DMS 273 (cell line): ENCODE data around the gene PTPRG.

Experiments used
- DNase-seq: peaks from one replicate; lab custom pipeline; 2025; ENCODE audit not compliant: unreplicated experiment; lab: John Stamatoyannopoulos, UW

PTPRG gene

DNA sequence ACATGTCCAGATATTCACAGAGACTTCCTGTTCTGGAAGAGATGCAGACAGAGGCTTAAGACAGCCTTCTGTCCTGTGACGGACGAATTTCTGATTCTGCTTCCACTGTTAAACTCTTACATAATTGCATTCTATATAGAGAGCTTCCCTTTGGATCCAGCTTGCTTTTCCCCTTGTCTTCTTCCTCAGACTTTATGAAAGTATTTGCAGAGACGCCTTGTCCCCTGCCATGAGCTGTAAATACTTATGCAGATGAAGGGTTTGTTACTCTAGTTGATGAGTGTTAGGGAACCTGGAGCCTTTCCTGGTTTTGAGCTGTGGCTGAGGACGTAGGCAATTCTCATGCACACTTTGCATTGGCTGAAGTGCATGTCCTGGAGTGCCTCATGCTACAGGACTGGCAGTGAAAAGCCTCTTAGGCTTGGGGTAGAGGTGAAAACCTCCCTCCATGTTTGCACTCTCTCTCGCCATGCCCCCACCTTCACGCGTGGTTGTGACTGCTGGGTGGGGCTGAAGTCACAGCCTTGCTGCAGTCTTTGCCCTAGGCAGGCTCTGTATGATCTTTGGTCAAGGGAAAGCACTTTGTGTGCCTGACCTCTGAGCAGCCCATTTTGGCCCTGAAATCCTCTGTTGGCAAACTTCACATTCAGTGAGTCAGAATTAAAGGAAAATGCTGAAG lies 286.6 kb downstream of the PTPRG start:
- DNase-seq = no peak

DNA sequence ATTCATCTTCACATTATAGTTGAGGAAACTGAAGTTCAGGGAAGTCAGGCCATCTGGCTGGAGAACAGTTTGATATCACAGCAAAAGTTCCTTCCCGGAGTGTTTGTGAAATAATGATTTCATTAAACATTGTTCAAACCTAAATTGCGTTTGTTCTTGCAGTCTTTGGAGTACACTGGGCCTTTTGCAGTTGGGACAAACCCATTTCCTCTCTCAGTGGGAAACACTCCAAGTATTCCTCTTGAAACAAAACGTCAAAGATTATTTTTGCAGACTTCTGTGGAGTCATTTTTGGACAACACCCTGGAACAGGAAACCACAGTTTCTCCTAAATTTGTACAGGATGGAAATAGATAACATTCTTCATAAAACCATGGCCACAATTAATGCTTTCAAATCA lies 287.5 kb downstream of the PTPRG start:
- DNase-seq = no peak

DNA sequence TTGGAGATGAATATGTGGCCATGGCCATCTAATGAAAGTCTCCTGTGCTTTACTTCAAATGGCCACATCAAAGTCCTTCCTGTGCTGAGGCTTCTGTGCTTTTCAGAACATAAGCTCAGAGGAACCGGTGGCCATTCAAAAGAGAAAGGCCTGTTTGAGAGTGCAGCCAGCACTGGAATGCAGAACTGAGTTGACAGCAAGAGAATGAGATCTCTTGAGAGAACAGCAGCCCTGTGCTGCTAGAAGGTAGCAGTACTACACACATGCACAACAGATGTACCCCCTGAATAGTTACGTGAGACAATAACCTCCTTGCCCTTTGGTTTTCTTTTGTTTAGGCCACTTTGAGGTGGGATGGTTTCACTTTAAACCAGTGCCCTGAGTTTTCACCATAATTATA lies 292.5 kb downstream of the PTPRG start:
- no peak for DNase-seq

DNA sequence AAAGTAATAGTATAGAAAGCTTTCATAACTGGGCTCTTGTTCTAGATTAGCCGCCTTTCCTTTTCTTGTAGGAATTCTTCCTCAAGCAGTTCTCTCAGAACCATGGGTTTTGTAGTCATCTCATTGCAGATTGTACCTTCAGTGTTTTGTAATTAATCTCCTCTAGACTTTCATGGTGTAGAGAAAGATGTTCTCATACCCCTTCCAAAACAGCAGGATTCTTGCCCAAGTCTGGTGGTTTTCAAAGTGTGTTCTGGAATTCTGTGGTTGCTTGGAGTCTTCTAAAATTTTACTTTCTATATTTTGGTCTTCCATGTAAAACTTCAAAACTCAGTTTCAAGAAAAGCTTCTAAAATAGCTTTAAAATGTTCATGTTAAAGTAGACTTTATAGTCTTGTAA lies 293.8 kb downstream of the PTPRG start:
- no peak for DNase-seq

DNA sequence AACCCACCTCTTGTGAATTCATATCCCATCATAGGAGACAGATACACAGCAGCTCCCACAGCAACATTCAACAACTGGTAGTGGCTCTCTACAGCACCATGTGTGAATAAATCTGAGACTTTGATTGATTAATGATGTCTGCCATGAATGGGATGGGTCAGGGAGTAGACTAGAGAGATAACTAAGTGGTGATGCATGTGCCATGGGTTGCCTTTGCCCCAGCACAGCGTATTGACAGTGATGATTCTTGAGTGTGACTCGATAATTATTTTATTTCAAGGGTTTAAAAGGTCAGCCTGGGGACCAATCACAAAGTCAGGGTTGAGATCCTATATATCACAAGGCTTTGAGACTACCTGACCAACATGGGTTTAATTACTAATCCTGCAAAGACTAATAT lies 295.9 kb downstream of the PTPRG start:
- no peak for DNase-seq

DNA sequence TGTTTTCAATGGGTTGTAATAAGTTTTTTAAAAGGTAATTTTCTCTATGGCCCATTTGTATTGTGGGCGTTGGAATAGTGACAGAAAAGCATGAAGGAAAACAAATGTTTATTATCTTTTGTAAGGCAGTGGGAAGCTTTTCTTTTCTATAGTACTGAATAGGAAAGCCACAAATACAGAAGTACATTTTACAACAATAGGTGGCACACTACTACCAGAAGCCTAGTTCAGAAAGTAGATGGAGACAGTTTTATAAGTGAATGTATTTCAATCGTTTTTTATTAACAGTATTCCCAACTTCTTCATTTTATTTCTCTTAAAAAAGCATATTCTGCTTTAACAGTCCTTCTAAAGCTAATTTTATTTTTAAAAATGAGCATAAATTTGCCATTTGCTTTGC lies 296.7 kb downstream of the PTPRG start:
- DNase-seq = peak; percentile 11

DNA sequence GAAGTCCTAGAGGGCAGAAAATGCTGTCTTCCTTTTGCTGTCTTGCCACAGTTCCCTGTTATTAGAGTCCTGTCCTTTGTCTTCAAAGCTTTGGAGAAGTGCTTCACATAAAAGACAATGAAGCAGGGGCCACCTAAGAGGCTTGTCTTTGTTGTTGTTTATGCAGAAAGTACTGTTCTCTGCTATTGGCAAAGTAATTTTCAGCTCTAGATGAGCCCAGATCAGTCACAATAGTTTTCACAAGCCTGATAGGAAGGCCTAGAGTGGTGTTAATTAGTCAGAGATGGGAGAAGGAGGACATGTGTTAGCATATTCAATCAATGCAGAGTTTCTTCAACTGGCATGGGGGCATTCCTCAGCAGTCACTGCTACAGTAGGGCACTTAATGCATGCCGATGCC lies 300.0 kb downstream of the PTPRG start:
- no peak for DNase-seq

DNA sequence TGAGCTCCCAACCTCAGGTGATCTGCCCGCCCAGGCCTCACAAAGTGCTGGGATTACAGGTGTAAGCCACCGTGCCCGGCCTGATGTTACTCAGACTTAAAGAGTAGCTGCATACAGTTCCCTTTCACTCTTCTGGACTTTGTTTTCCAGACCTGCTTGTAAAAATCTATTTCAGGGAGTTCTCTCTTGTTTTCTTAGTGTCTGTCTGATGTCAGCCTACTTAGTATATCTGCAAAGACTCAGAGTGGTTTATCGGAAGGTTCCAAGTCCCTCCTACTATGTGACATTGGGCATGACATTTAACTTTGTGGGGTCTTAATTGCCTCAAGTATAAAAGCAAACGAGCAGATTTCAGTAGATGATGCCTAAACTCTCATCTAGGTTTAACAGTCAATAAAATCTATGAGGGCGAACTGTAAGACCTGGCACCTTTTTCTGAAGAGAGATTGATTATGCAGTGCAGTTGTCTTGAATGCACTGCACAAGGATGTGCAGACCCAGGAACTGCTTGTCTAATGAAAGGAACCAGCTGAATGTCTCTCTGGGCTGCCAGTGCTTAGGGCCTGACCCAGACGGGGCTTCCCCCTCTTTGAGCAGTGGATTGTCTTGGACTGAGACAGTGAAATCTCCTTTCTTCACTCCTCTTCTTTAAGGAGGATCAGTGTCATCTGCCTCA lies 301.4 kb downstream of the PTPRG start:
- DNase-seq = no peak

DNA sequence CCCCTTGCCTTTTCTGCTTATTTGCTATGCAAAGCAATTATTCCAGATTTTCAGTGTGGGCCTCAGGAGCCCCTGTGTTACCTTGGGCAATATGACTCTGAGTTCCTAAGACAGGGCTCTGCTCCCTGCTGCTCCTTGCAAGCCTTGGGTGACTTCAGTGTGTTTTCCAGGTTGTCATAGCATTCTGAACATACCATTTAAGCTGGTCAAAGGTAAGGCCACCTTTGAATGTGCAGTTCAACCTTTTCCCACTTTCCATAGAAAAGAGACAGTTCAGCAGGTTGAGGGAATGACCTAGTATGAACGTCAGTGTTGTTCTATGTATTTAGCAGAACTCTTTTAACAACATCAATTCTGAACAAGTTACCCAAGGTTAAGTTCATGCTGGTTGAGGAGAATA lies 302.2 kb downstream of the PTPRG start:
- DNase-seq = no peak

DNA sequence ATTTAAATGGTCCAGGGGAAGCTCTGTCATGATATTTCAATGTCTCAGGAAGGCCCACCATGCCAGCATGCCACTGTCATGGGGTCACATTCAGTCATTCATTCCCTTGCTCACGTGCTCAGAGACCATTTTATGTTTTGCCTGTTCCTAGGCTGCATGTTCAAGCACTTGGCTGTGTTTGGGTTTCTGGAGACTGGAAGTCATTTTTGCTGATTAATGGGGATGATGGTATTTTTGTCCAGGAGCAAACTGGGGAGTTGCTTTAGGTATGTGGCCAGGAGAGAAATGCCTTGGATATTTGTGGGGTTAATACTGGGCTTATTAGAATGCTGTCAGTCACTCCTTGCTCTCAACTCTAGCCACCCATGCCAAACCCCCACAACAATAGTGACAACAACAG lies 303.5 kb downstream of the PTPRG start:
- DNase-seq = no peak

DNA sequence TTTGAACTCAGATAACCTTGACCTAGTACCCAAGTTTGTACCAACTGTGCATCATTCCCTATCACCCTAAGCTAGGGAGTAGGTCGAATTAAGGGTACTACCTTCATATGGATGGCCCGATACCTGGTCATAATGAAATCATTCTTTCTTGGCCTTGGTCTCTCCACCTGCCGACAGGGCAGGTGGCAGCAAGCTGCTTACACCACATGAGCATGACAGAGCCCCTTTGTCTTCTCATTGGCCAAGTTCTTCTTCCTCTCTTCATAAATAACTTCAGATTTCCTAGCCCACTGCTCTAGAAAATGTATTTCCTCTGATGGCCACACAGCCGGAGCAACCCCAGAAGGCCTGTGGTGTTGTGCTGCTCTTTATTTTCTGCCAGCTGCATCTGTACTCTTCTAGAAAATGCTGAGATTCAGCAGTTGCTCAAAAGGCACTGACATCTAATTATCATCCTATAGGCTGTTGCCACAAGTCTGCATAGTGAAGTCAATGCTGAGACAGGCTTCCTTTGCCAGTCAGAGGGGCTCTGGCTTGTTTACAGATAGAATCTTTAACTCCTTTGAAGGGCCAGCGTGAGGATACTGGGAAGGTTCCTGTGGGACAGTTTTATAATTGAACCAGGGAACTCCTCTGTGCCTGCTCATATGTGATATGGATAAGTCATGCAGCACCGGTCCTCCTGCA lies 304.2 kb downstream of the PTPRG start:
- DNase-seq = no peak

DNA sequence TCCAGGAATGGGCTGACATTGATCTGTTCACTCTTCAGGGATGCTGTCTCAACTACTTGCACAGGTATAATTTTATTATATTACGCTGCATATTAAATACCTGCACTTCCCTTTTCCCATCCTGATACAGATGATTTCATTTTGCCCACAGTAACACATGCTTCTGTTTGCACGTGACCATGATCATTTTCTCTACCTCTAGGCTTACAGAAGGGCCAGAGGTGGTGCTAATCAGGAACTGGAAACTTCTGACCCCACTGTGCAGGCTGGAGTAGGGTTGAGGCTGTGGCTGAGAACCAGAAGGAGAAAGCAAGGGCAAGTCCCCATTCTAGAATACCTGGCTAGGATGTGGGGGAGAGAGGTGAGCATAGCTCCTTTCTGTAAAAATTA lies 304.8 kb downstream of the PTPRG start:
- DNase-seq = no peak

DNA sequence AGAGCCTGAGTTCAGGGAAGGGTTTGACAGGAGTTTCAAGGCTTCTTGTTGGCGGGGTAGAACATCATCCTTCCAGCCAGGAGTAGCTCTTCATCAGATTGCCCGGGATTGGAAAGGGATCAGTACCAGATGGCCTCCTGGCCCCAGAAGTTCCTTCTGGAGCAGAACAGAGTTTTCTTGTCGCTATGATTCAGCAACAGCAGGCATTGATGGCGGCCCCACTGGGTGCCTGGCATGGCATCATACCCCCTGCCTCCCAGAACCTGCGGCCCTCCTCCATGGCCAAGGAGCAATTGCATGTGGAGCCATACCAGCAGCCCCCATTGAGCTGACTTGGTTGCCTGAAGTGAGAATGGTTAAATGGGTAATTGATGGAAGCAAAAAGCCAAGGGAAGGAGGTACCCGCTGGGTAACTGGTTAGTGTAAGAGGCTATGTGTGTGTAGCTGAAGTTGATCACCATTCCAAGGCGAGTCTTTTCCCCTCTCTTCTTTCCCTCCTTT lies 305.6 kb downstream of the PTPRG start:
- no peak for DNase-seq

DNA sequence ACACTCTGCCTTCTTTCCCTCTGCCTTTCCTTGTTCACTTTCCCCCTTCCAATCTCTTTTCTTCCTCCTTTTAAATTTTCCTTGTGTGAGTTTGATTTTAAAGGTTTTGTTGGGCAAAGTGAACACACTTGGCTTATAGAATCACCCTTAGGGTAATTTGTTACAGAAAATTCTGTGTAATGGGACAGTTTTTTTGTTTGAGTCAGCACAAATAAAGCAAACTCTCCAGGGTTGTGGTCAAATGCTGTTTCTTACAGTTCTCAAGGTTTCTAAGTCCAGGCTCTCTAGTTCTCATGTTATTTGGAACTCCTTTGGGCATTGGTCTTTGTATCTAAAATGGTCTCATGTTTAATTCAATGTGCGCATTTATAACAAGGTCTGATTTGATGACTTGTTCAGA lies 307.1 kb downstream of the PTPRG start:
- no peak for DNase-seq

DNA sequence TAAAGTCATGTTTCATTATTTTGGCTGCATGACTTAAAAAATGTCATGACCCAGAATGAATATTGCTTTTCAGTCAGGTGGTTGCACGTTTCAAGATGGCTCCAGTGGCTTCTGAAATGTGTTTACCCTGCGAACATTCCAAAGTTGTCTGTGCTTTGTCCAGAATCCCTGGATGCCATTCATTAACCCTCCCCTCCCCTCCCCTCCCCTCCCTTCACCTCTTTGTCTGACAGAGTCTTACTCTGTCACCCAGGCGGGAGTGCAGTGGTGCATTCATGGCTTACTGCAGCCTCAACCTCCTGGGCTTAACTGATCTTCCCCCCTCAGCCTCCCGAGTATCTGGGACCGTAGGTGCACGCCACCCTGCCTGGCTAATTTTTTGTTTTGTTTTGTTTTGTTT lies 308.0 kb downstream of the PTPRG start:
- DNase-seq = no peak

DNA sequence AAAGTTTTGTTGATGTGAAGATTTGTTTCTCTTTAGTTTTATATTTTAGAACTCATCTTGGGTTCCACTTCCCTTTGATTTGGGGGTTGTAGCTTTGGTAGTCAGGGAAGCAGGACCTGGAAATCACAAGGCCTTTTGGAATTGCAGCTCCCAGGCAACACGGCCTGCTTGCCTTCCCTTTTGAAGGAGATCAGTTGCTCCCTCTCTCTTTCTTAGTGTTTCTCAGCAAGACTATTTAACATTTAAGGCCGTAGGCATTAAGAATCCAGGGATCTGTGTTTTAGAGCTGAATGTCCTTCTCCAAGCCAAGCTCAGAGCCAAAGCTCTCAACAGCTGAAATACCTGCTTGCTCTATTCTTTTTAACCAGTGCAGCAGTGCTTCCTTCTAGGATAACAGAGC lies 310.3 kb downstream of the PTPRG start:
- DNase-seq = no peak

DNA sequence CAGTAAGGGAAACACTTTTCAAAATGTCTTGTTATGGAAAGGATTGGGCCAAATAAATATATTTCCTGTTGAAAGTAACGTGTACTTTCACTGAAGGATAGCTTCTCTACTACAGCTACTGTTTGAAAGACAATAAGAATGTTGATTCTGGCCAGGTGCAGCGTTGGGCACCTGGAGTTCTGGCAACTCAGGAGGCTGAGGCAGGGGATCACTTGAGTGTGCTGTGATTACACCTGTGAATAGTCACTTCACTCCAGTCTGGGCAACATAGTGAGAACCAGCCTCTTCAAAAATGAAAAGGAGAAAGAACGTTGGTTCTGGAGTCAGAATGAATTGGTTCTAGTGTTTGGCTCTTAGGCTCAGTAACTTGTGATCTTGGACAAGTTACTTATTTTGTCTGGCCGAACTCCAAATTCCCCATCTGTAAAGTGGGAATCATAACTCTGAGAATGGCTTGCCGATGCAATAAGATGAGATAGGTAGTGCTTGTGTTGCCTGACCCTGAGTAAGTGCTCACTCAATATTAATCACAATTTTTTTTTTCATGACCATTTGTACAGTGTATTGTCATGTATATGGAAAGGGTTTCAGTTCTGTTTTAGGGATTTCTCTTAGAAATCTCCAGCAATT lies 310.8 kb downstream of the PTPRG start:
- peak; percentile 5 for DNase-seq

DNA sequence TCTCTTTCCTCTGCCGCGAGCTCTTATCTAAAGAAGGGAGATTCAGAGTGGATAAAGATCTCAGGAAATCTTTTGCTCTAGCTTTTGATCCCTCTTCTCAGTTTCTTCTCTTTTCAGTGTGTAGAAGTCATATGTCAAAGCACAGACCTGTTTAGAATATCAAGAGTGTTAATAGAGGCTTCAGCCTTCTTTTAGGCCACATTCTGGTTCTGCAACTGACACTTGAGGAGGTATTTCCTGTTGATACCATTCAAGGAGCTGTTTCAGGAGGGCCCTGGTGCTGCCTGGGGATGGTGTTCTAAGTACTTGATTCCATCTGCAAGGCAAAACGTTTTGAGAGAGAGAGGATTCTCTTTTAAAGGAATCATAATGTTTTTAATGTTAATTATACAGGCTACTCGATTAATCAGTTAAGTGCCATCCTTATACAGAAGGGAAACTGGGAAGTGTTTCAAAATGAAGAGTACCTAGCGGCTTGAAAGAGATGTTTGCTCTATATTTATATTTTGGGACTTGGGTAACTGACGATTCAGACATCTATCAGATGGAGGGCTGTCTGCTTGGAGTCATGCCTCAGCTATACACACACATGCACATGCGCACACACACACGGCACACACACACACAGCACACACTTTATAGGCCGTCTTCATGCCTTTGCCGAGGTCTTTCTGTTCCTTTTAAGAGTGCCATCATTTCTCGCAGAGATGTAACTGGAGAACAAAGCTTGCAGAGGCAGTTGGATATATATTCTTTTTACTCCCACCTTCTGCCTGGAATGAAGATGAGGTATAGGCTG lies 313.9 kb downstream of the PTPRG start:
- no peak for DNase-seq

DNA sequence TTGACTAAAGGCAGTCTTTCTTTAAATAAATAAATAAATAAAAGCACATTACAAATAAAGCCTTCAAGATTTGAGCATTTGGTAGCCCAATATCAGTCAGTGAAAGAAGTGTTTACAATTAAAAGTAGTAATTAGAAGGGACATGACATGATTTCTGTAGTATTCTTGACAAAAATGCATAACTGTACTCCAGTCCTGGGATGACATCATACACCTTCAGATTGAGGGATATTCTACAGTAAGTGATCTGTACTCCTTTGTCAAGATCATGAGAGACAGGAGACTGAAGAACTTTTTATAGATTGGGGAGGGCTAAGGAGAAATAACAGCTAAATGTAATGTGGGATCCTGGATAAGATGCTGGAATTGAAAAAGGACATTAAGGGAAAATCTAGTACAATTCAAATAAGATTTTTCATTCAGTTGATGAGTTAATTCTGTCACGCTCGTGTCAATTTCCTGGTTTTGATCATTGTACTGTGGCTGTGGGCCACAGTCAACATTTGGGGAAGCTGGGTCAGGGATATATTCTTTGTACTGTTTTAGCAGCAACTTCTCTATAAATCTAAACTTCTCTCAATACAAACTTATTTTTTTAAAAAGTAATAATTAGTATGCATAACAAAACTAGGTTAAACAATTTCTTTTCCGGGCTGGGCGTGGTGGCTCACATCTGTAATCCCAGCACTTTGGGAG lies 314.8 kb downstream of the PTPRG start:
- DNase-seq = no peak

DNA sequence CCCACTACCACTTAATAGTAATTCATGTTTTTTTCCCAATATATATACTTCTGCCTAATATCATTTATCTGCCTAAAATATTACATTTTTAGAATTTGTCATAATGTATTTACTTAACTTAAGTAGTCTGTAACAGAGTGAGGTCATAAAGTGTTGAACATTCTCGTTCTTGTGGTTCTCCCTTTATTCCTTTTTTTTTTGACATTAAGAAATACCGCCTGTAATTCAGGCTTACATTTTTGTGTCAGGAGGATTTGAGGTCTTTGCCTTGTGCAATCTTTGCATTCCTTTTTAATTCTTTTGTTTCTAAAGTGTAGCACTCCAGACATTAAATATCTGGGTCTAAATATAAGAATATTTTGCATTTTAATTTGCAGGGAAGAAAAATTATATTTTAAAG lies 315.4 kb downstream of the PTPRG start:
- no peak for DNase-seq
